G401 (cell line): ENCODE measurements around the gene GALNT18. TPM values are rescaled to one million over a fixed set of nuclear protein-coding genes. Genes with fewer than 3 reads are reported as not detected.

Experiments
- DNase-seq: peaks from one replicate; pipeline ENCODE4 v3.0.0-alpha.2; 2015; ENCODE audit warnings: low spot score
- in situ Hi-C: cut with HindIII; loops from 2 replicates; pipeline ENCODE4 v1.10.0; 2016; ENCODE audit warnings: low sequenced_read_pairs, mixed read lengths
- total RNA-seq: library from RNA; depleted of rRNA; stranded (reverse); fragments of >200 nt; shearing (Covaris generic); gene quantifications from 2 replicates; pipeline ENCODE4 v1.2.3, GENCODE V29; 2014

Gene GALNT18
- total RNA-seq, 1 experiment from 2014 or later: not detected

GRCh38 chr11:11628651-11629050 lies 6.8 kb upstream of the GALNT18 start:
- no peak for DNase-seq
- in situ Hi-C loops: no loop called here

- no peak for DNase-seq
- in situ Hi-C loops: no loop called here
Measured at GRCh38 chr11:11626128-11626527, 4.3 kb upstream of the GALNT18 start.

GRCh38 chr11:11624926-11625325 lies 3.1 kb upstream of the GALNT18 start:
- in situ Hi-C loops: no loop called here
- DNase-seq: no peak

- in situ Hi-C loops: no loop called here
- no peak for DNase-seq
Measured at GRCh38 chr11:11624204-11624603, 2.4 kb upstream of the GALNT18 start.

GRCh38 chr11:11622772-11623171 lies 967 bp upstream of the GALNT18 start:
- DNase-seq: peak; percentile 32
- in situ Hi-C loops: no loop called here

GRCh38 chr11:11622340-11622706 lies 518 bp upstream of the GALNT18 start:
- in situ Hi-C loops: no loop called here
- no peak for DNase-seq

GRCh38 chr11:11620921-11621572 lies 758 bp downstream of the GALNT18 start:
- DNase-seq: peak; percentile 70
- in situ Hi-C loops: no loop called here

GRCh38 chr11:11620173-11620920 lies 1.5 kb downstream of the GALNT18 start:
- in situ Hi-C loops: no loop called here
- DNase-seq: peak; percentile 69

GRCh38 chr11:11618973-11619435 lies 2.8 kb downstream of the GALNT18 start:
- in situ Hi-C loops: no loop called here
- peak; percentile 39 for DNase-seq

GRCh38 chr11:11615086-11615485 lies 6.7 kb downstream of the GALNT18 start:
- no peak for DNase-seq
- in situ Hi-C loops: no loop called here

GRCh38 chr11:11612439-11612838 lies 9.4 kb downstream of the GALNT18 start:
- in situ Hi-C loops: no loop called here
- DNase-seq: no peak

- no peak for DNase-seq
- in situ Hi-C loops: no loop called here
Measured at GRCh38 chr11:11611381-11611780, 10.4 kb downstream of the GALNT18 start.

- in situ Hi-C loops: no loop called here
- DNase-seq: no peak
Measured at GRCh38 chr11:11608783-11609232, 13.0 kb downstream of the GALNT18 start.

GRCh38 chr11:11607772-11608171 lies 14.0 kb downstream of the GALNT18 start:
- DNase-seq: no peak
- in situ Hi-C loops: no loop called here

- in situ Hi-C loops: no loop called here
Measured at GRCh38 chr11:11605821-11606450, 15.9 kb downstream of the GALNT18 start.

GRCh38 chr11:11605181-11605580 lies 16.6 kb downstream of the GALNT18 start:
- DNase-seq: no peak
- in situ Hi-C loops: no loop called here

More at GRCh38 chr11:11605821-11606450, 15.9 kb downstream of the GALNT18 start:
- DNase-seq: no peak

- no peak for DNase-seq
- in situ Hi-C loops: no loop called here
Measured at GRCh38 chr11:11604370-11604990, 17.3 kb downstream of the GALNT18 start.

GRCh38 chr11:11602011-11602410 lies 19.8 kb downstream of the GALNT18 start:
- in situ Hi-C loops: no loop called here
- DNase-seq: no peak

- in situ Hi-C loops: no loop called here
Measured at GRCh38 chr11:11600288-11600687, 21.5 kb downstream of the GALNT18 start.

GRCh38 chr11:11598243-11598642 lies 23.6 kb downstream of the GALNT18 start:
- in situ Hi-C loops: no loop called here
- DNase-seq: no peak

More at GRCh38 chr11:11600288-11600687, 21.5 kb downstream of the GALNT18 start:
- DNase-seq: no peak
